Ureter (tissue), 1 donor: ENCODE results near the gene PLGRKT. TPM values are rescaled to one million over a fixed set of nuclear protein-coding genes. Genes with fewer than 3 reads are reported as not detected.
A peak's percentile ranks its signal among the peaks of the same experiment; 100 is the strongest.
"Not testable (repeated sequence)": the region's sequence is repeated elsewhere in the genome, so short reads cannot be mapped to it uniquely, and the experiment has no call there.

Experiments
- DNase-seq: peaks from one replicate; pipeline ENCODE4 v3.0.0-alpha.2; 2020; ENCODE audit warnings: low spot score
- total RNA-seq: library from RNA; stranded (reverse); gene quantifications from one replicate; pipeline ENCODE4 v1.2.4, GENCODE V29; 2023
- donor health status: DM: yes; HTN: yes; CAD: no.

Gene PLGRKT
- total RNA-seq, 1 donor from 2014 or later = 23.5 TPM

- DNase-seq = no peak
These were observed 14.5 kb upstream of the PLGRKT start for GRCh38 chr9:5452286-5452609.

- DNase-seq = peak; percentile 91
These were observed 12.8 kb upstream of the PLGRKT start, which contains the start of gene CD274 for GRCh38 chr9:5450359-5451091. TSS of gene CD274 (plus strand) at chr9:5450542. CDS start at chr9:5456114, 5,572 bp downstream.

GRCh38 chr9:5449521-5450358 lies 12.0 kb upstream of the PLGRKT start:
- DNase-seq = no peak

GRCh38 chr9:5448461-5449435 lies 11.0 kb upstream of the PLGRKT start:
- no peak for DNase-seq

- DNase-seq = no peak
These were observed 10.3 kb upstream of the PLGRKT start for GRCh38 chr9:5448016-5448415.

GRCh38 chr9:5447337-5447736 lies 9.6 kb upstream of the PLGRKT start:
- no peak for DNase-seq

- DNase-seq = no peak
These were observed 8.9 kb upstream of the PLGRKT start for GRCh38 chr9:5446451-5447236.

- DNase-seq = no peak
These were observed 8.2 kb upstream of the PLGRKT start for GRCh38 chr9:5445886-5446285.

- not testable (repeated sequence) for DNase-seq
These were observed 7.4 kb upstream of the PLGRKT start for GRCh38 chr9:5445096-5445495.

GRCh38 chr9:5443850-5444249 lies 6.1 kb upstream of the PLGRKT start:
- DNase-seq = no peak

- DNase-seq = no peak
These were observed 4.8 kb upstream of the PLGRKT start for GRCh38 chr9:5442400-5443011.

GRCh38 chr9:5441043-5441442 lies 3.3 kb upstream of the PLGRKT start:
- DNase-seq = no peak

GRCh38 chr9:5440426-5440825 lies 2.7 kb upstream of the PLGRKT start:
- DNase-seq = no peak

- no peak for DNase-seq
These were observed 807 bp upstream of the PLGRKT start for GRCh38 chr9:5438301-5439162.

GRCh38 chr9:5436441-5436840 lies 1.3 kb downstream of the PLGRKT start:
- DNase-seq = no peak

GRCh38 chr9:5435912-5436311 lies 1.8 kb downstream of the PLGRKT start:
- no peak for DNase-seq

- DNase-seq = not testable (repeated sequence)
These were observed 3.6 kb downstream of the PLGRKT start for GRCh38 chr9:5433841-5434810.

- not testable (repeated sequence) for DNase-seq
These were observed 4.4 kb downstream of the PLGRKT start for GRCh38 chr9:5433328-5433727.
